Stimulated activated naive CD8-positive, alpha-beta T cell treated with anti-CD3 and anti-CD28 coated beads, Interleukin-15, amount 100 ng/mL, for 72 hours (primary cell): ENCODE results near the gene SLC5A3.
A peak's percentile ranks its signal among the peaks of the same experiment; 100 is the strongest.

Experiments used
- ATAC-seq: fragments of 150-1000 bp; cut with Tn5 transposase; 2 replicates; pipeline ENCODE4 v1.10.0; 2021; ENCODE audit warnings: mild to moderate bottlenecking, moderate library complexity
- DNase-seq, 2 donors: peaks; one replicate each; pipeline ENCODE4 v3.0.0; 2021 to 2022
- H3K27ac Mint-ChIP-seq, 2 donors: one replicate each; pipeline ENCODE4 v1.8.0; 2022; ENCODE audit warnings: mild to moderate bottlenecking in 2 of 2, mixed read lengths in 2 of 2, moderate library complexity in 2 of 2
- H3K27me3 Mint-ChIP-seq: one replicate; pipeline ENCODE4 v1.8.0; 2022; ENCODE audit warnings: mixed read lengths
- H3K4me1 Mint-ChIP-seq: one replicate; pipeline ENCODE4 v1.8.0; 2022; ENCODE audit warnings: mild to moderate bottlenecking, mixed read lengths
- H3K4me3 Mint-ChIP-seq, 2 donors: one replicate each; pipeline ENCODE4 v1.8.0; 2022; ENCODE audit warnings: mild to moderate bottlenecking in 2 of 2, mixed read lengths in 2 of 2, moderate library complexity in 1 of 2
- H3K9me3 Mint-ChIP-seq, 2 donors: one replicate each; pipeline ENCODE4 v1.8.0; 2022; ENCODE audit warnings: mixed read lengths in 2 of 2

Gene SLC5A3

GRCh38 chr21:34047835-34048234 lies 25.5 kb upstream of the SLC5A3 start:
- no peaks in the 10 kb centered on the region for H3K9me3 Mint-ChIP-seq
- H3K4me1 Mint-ChIP-seq: no peaks in the 10 kb centered on the region
- ATAC-seq (no peak), DNase-seq (no peak)
- H3K27ac Mint-ChIP-seq: no peak overlapping the region
- no peaks in the 10 kb centered on the region for H3K27me3 Mint-ChIP-seq
- H3K4me3 Mint-ChIP-seq: no peak overlapping the region

- no peak overlapping the region for H3K27ac Mint-ChIP-seq
- H3K9me3 Mint-ChIP-seq: no peaks in the 10 kb centered on the region
These were observed 21.2 kb upstream of the SLC5A3 start for GRCh38 chr21:34052171-34052570.

GRCh38 chr21:34054259-34054658 lies 19.1 kb upstream of the SLC5A3 start:
- Mint-ChIP-seq H3K9me3 (no peaks in the 10 kb centered on the region), H3K4me3 (no peak overlapping the region), H3K4me1 (no peaks in the 10 kb centered on the region), H3K27ac (no peak overlapping the region), H3K27me3 (no peaks in the 10 kb centered on the region)
- ATAC-seq (no peak), DNase-seq (no peak)

More at GRCh38 chr21:34052171-34052570, 21.2 kb upstream of the SLC5A3 start:
- no peak overlapping the region for H3K4me3 Mint-ChIP-seq
- ATAC-seq (no peak), DNase-seq (no peak)
- no peaks in the 10 kb centered on the region for H3K4me1 Mint-ChIP-seq
- H3K27me3 Mint-ChIP-seq: no peaks in the 10 kb centered on the region

- Mint-ChIP-seq H3K4me1 (no peaks in the 10 kb centered on the region), H3K27me3 (no peaks in the 10 kb centered on the region), H3K9me3 (no peaks in the 10 kb centered on the region), H3K4me3 (no peak overlapping the region), H3K27ac (no peak overlapping the region)
- ATAC-seq (no peak), DNase-seq (no peak)
These were observed 17.8 kb upstream of the SLC5A3 start for GRCh38 chr21:34055615-34056014.

GRCh38 chr21:34061983-34062382 lies 11.4 kb upstream of the SLC5A3 start:
- Mint-ChIP-seq H3K4me3 (no peak overlapping the region), H3K27me3 (no peaks in the 10 kb centered on the region), H3K9me3 (peaks cover 4 to 6% of the 10 kb centered on the region in 2 donors), H3K27ac (no peak overlapping the region), H3K4me1 (no peaks in the 10 kb centered on the region)
- DNase-seq (no peak), ATAC-seq (peak; percentile 37)

GRCh38 chr21:34065027-34065426 lies 8.4 kb upstream of the SLC5A3 start:
- Mint-ChIP-seq H3K27me3 (no peaks in the 10 kb centered on the region), H3K27ac (no peak overlapping the region), H3K4me1 (no peaks in the 10 kb centered on the region), H3K4me3 (no peak overlapping the region), H3K9me3 (peaks cover 4 to 6% of the 10 kb centered on the region in 2 donors)
- DNase-seq (no peak), ATAC-seq (no peak)

GRCh38 chr21:34071683-34072082 lies 1.7 kb upstream of the SLC5A3 start:
- DNase-seq (no peak), ATAC-seq (no peak)
- peak overlapping the region; percentile 82 to 89 for H3K4me3 Mint-ChIP-seq
- H3K9me3 Mint-ChIP-seq: no peaks in the 10 kb centered on the region
- H3K27ac Mint-ChIP-seq: peak overlapping the region in 1 of 2 donors; percentile 54
- no peaks in the 10 kb centered on the region for H3K27me3 Mint-ChIP-seq
- H3K4me1 Mint-ChIP-seq: peaks cover 36% of the 10 kb centered on the region

GRCh38 chr21:34072145-34073031 lies 990 bp upstream of the SLC5A3 start:
- DNase-seq: no peak
- ATAC-seq: peak; percentile 29
- peaks cover 43% of the 10 kb centered on the region for H3K4me1 Mint-ChIP-seq
- no peaks in the 10 kb centered on the region for H3K27me3 Mint-ChIP-seq
- H3K27ac Mint-ChIP-seq: peak overlapping the region in 1 of 2 donors; percentile 54
- peak overlapping the region; percentile 82 to 89 for H3K4me3 Mint-ChIP-seq
- H3K9me3 Mint-ChIP-seq: no peaks in the 10 kb centered on the region

GRCh38 chr21:34073749-34074282 lies 438 bp downstream of the SLC5A3 start:
- Mint-ChIP-seq H3K4me1 (peaks cover 58% of the 10 kb centered on the region), H3K27me3 (no peaks in the 10 kb centered on the region), H3K9me3 (no peaks in the 10 kb centered on the region), H3K4me3 (peak overlapping the region; percentile 92), H3K27ac (peak overlapping the region; percentile 94 to 95)
- DNase-seq (peak; percentile 27 to 44), ATAC-seq (peak; percentile 68)

GRCh38 chr21:34074283-34075090 lies 1.1 kb downstream of the SLC5A3 start:
- H3K27me3 Mint-ChIP-seq: no peaks in the 10 kb centered on the region
- H3K4me1 Mint-ChIP-seq: peaks cover 64% of the 10 kb centered on the region
- DNase-seq: peak in 1 of 2 donors; percentile 16
- H3K27ac Mint-ChIP-seq: peak overlapping the region; percentile 94 to 95
- ATAC-seq: no peak
- H3K4me3 Mint-ChIP-seq: peak overlapping the region; percentile 92
- H3K9me3 Mint-ChIP-seq: no peaks in the 10 kb centered on the region

GRCh38 chr21:34075091-34075425 lies 1.7 kb downstream of the SLC5A3 start:
- no peak for DNase-seq
- no peaks in the 10 kb centered on the region for H3K27me3 Mint-ChIP-seq
- H3K9me3 Mint-ChIP-seq: no peaks in the 10 kb centered on the region
- H3K4me1 Mint-ChIP-seq: peaks cover 70% of the 10 kb centered on the region
- H3K27ac Mint-ChIP-seq: peak overlapping the region; percentile 20 to 94
- H3K4me3 Mint-ChIP-seq: peak overlapping the region; percentile 92
- no peak for ATAC-seq

- Mint-ChIP-seq H3K27me3 (no peaks in the 10 kb centered on the region), H3K4me3 (peak overlapping the region; percentile 92), H3K4me1 (peaks cover 80% of the 10 kb centered on the region), H3K9me3 (no peaks in the 10 kb centered on the region), H3K27ac (peak overlapping the region; percentile 29 to 94)
- DNase-seq: no peak
- no peak for ATAC-seq
These were observed 2.6 kb downstream of the SLC5A3 start for GRCh38 chr21:34075760-34076660.

GRCh38 chr21:34076835-34077234 lies 3.5 kb downstream of the SLC5A3 start:
- DNase-seq (no peak), ATAC-seq (no peak)
- Mint-ChIP-seq H3K27me3 (no peaks in the 10 kb centered on the region), H3K9me3 (no peaks in the 10 kb centered on the region), H3K27ac (peak overlapping the region in 1 of 2 donors; percentile 67), H3K4me1 (peaks cover 85% of the 10 kb centered on the region), H3K4me3 (peak overlapping the region; percentile 92)

GRCh38 chr21:34077888-34078287 lies 4.5 kb downstream of the SLC5A3 start:
- H3K4me3 Mint-ChIP-seq: peak overlapping the region; percentile 62 to 63
- no peaks in the 10 kb centered on the region for H3K27me3 Mint-ChIP-seq
- ATAC-seq (no peak), DNase-seq (no peak)
- peaks cover 85% of the 10 kb centered on the region for H3K4me1 Mint-ChIP-seq
- H3K27ac Mint-ChIP-seq: peak overlapping the region; percentile 66 to 81
- no peaks in the 10 kb centered on the region for H3K9me3 Mint-ChIP-seq

GRCh38 chr21:34078915-34079314 lies 5.5 kb downstream of the SLC5A3 start:
- ATAC-seq: no peak
- H3K4me3 Mint-ChIP-seq: peak overlapping the region; percentile 62 to 63

More at GRCh38 chr21:34078915-34079314, 5.5 kb downstream of the SLC5A3 start:
- H3K27me3 Mint-ChIP-seq: no peaks in the 10 kb centered on the region
- peak overlapping the region in 1 of 2 donors; percentile 66 for H3K27ac Mint-ChIP-seq
- DNase-seq: no peak
- no peaks in the 10 kb centered on the region for H3K9me3 Mint-ChIP-seq
- peaks cover 95% of the 10 kb centered on the region for H3K4me1 Mint-ChIP-seq
